Measurements from ENCODE around the gene C19orf12.

Gene C19orf12

GRCh38 chr19:29757551-29757950 is 42.5 kb upstream of the C19orf12 start:
- no peak for ATAC-seq
- TF ChIP-seq ZNF8 (CRISPR knock-in tag; IDR thresholded peaks at IDR 0.05) (no peak), CSDC2 (CRISPR knock-in tag; IDR thresholded peaks at IDR 0.05) (no peak), ZNF565 (CRISPR knock-in tag; conservative IDR thresholded peaks at IDR 0.05; ENCODE audit: low read depth) (no peak), ZNF70 (CRISPR knock-in tag; IDR thresholded peaks at IDR 0.05) (no peak)

- ATAC-seq, result no peak
- TF ChIP-seq ZNF70 (CRISPR knock-in tag; IDR thresholded peaks at IDR 0.05) (no peak), TOX (CRISPR knock-in tag; IDR thresholded peaks at IDR 0.05; ENCODE audit: borderline replicate concordance) (no peak), ZC3H10 (CRISPR knock-in tag; IDR thresholded peaks at IDR 0.05) (no peak), OSR1 (CRISPR knock-in tag; IDR thresholded peaks at IDR 0.05) (no peak), SNAI2 (CRISPR knock-in tag; IDR thresholded peaks at IDR 0.05) (no peak)
Measured at GRCh38 chr19:29753934-29754305, 38.9 kb upstream of the C19orf12 start.

- no peak for TF ChIP-seq GLIS3 (CRISPR knock-in tag; IDR thresholded peaks at IDR 0.05)
- TF ChIP-seq TCF4 (CRISPR knock-in tag; IDR thresholded peaks at IDR 0.05; ENCODE audit: borderline replicate concordance), result no peak
- TF ChIP-seq ARNTL (CRISPR knock-in tag; IDR thresholded peaks at IDR 0.05; ENCODE audit: borderline replicate concordance, low read depth), result no peak
- TF ChIP-seq ZNF8 (CRISPR knock-in tag; IDR thresholded peaks at IDR 0.05), result no peak
- TF ChIP-seq ZNF565 (CRISPR knock-in tag; conservative IDR thresholded peaks at IDR 0.05; ENCODE audit: low read depth), result no peak
- no peak for TF ChIP-seq ZC3H10 (CRISPR knock-in tag; IDR thresholded peaks at IDR 0.05)
- no peak for TF ChIP-seq ZNF70 (CRISPR knock-in tag; IDR thresholded peaks at IDR 0.05)
- no peak for TF ChIP-seq BACH2 (CRISPR knock-in tag; IDR thresholded peaks at IDR 0.05; ENCODE audit: borderline replicate concordance)
- no peak for TF ChIP-seq OSR1 (CRISPR knock-in tag; IDR thresholded peaks at IDR 0.05)
- no peak for TF ChIP-seq ESRRG (CRISPR knock-in tag; IDR thresholded peaks at IDR 0.05)
- no peak for ATAC-seq
Measured at GRCh38 chr19:29753190-29753933, 38.3 kb upstream of the C19orf12 start.

- TF ChIP-seq PPARA (CRISPR knock-in tag; IDR thresholded peaks at IDR 0.05; ENCODE audit: borderline replicate concordance) (no peak), ZNF565 (CRISPR knock-in tag; conservative IDR thresholded peaks at IDR 0.05; ENCODE audit: low read depth) (no peak), TSHZ2 (CRISPR knock-in tag; IDR thresholded peaks at IDR 0.05) (no peak), OSR1 (CRISPR knock-in tag; IDR thresholded peaks at IDR 0.05) (no peak), RARB (CRISPR knock-in tag; IDR thresholded peaks at IDR 0.05) (no peak), PATZ1 (CRISPR knock-in tag; IDR thresholded peaks at IDR 0.05; ENCODE audit: borderline replicate concordance) (no peak), CREB5 (CRISPR knock-in tag; IDR thresholded peaks at IDR 0.05; ENCODE audit: low read depth) (no peak), SNAI2 (CRISPR knock-in tag; IDR thresholded peaks at IDR 0.05) (no peak), ESRRG (CRISPR knock-in tag; IDR thresholded peaks at IDR 0.05) (no peak), POU6F1 (CRISPR knock-in tag; IDR thresholded peaks at IDR 0.05; ENCODE audit: borderline replicate concordance, low read depth) (no peak), ZNF70 (CRISPR knock-in tag; IDR thresholded peaks at IDR 0.05) (no peak), ZC3H10 (CRISPR knock-in tag; IDR thresholded peaks at IDR 0.05) (no peak), GLIS3 (CRISPR knock-in tag; IDR thresholded peaks at IDR 0.05) (no peak), ISL1 (CRISPR knock-in tag; IDR thresholded peaks at IDR 0.05) (no peak), CSDC2 (CRISPR knock-in tag; IDR thresholded peaks at IDR 0.05) (no peak)
- no peak for ATAC-seq
Measured at GRCh38 chr19:29752450-29753025, 37.5 kb upstream of the C19orf12 start.

Measured in SK-N-SH treated with all-trans-retinoic acid at 6 μM for 48 hours (cell line).